HepG2 (cell line): ENCODE measurements around the gene EFCAB8. TPM values are rescaled to one million over a fixed set of nuclear protein-coding genes. Genes with fewer than 3 reads are reported as not detected.

Experiments used
- BHLHE40 ChIP-seq: IDR thresholded peaks from 2 replicates; pipeline ENCODE4 v1.6.1; 2011; ENCODE audit warnings: low read length, improper control_type of control experiment
- DR1 ChIP-seq: sonication (generic); formaldehyde crosslinking; IDR thresholded peaks from 2 replicates; pipeline ENCODE4 v1.8.0; 2021; ENCODE audit warnings: mild to moderate bottlenecking, missing genetic modification reagents, inconsistent platforms
- FOSL1 ChIP-seq: sonication (generic); formaldehyde crosslinking; IDR thresholded peaks from 2 replicates; pipeline ENCODE4 v1.9.0; 2021; ENCODE audit warnings: missing genetic modification reagents, borderline replicate concordance
- MEIS1 ChIP-seq: sonication (generic); formaldehyde crosslinking; IDR thresholded peaks from 2 replicates; pipeline ENCODE4 v1.9.0; 2021; ENCODE audit warnings: mild to moderate bottlenecking, missing genetic modification reagents, moderate library complexity, borderline replicate concordance
- MIER3 ChIP-seq: IDR thresholded peaks from 2 replicates; pipeline ENCODE4 v1.6.1; 2016; ENCODE audit warnings: missing compliant biosample characterization, borderline replicate concordance
- MYC ChIP-seq: sonication (generic); formaldehyde crosslinking; IDR thresholded peaks from 2 replicates; pipeline ENCODE4 v1.9.0; 2021; ENCODE audit warnings: missing genetic modification reagents, borderline replicate concordance
- PCBP2 ChIP-seq: fragments of 200-400 bp; formaldehyde crosslinking; optimal IDR thresholded peaks from 2 replicates; pipeline ENCODE3; 2018; ENCODE audit warnings: low read length, low read depth; ENCODE audit not compliant: poor library complexity, severe bottlenecking
- PHF21A ChIP-seq: sonication (generic); formaldehyde crosslinking; IDR thresholded peaks from 2 replicates; pipeline ENCODE4 v1.5.0; 2020; ENCODE audit warnings: mild to moderate bottlenecking, missing genetic modification reagents
- POLR2A ChIP-seq, 2 experiments: IDR thresholded peaks; 2 replicates each; pipeline ENCODE4 v1.6.1; 2011; ENCODE audit warnings: low read depth in 2 of 2, low read length in 2 of 2, mild to moderate bottlenecking in 1 of 2, moderate library complexity in 1 of 2; ENCODE audit not compliant: insufficient read depth in 1 of 2
- PRDM15 ChIP-seq: sonication (generic); formaldehyde crosslinking; IDR thresholded peaks from 2 replicates; pipeline ENCODE4 v1.4.0; 2020; ENCODE audit warnings: missing genetic modification reagents
- SMARCC2 ChIP-seq: fragments of 450-650 bp; IDR thresholded peaks from 2 replicates; pipeline ENCODE4 v1.6.1; 2017; ENCODE audit warnings: antibody characterized with exemption, mild to moderate bottlenecking
- TARDBP ChIP-seq: sonication (generic); formaldehyde crosslinking; IDR thresholded peaks from 2 replicates; pipeline ENCODE4 v1.8.0; 2022; ENCODE audit warnings: mild to moderate bottlenecking, missing genetic modification reagents
- TP53 ChIP-seq: sonication (generic); formaldehyde crosslinking; conservative IDR thresholded peaks from 2 replicates; pipeline ENCODE4 v1.4.0; 2020; ENCODE audit warnings: missing genetic modification reagents
- ZBTB3 ChIP-seq: sonication (generic); formaldehyde crosslinking; IDR thresholded peaks from 2 replicates; pipeline ENCODE4 v1.4.0; 2020; ENCODE audit warnings: low read depth, mild to moderate bottlenecking, moderate library complexity, missing genetic modification reagents, borderline replicate concordance
- ZNF207 ChIP-seq: fragments of 450-650 bp; IDR thresholded peaks from 2 replicates; pipeline ENCODE4 v1.6.1; 2016; ENCODE audit warnings: antibody characterized with exemption, borderline replicate concordance
- ZNF264 ChIP-seq: sonication (generic); formaldehyde crosslinking; IDR thresholded peaks from 2 replicates; pipeline ENCODE4 v1.4.0; 2020; ENCODE audit warnings: missing genetic modification reagents
- ZNF343 ChIP-seq: sonication (generic); formaldehyde crosslinking; IDR thresholded peaks from 2 replicates; pipeline ENCODE4 v1.4.0; 2020; ENCODE audit warnings: mild to moderate bottlenecking, missing genetic modification reagents
- ZNF7 ChIP-seq: IDR thresholded peaks from 2 replicates; pipeline ENCODE4 v1.6.1; 2016; ENCODE audit warnings: missing biosample characterization, missing genetic modification reagents
- ZNF776 ChIP-seq: sonication (generic); formaldehyde crosslinking; IDR thresholded peaks from 2 replicates; pipeline ENCODE4 v1.4.0; 2020; ENCODE audit warnings: mild to moderate bottlenecking, missing genetic modification reagents
- ZNF780A ChIP-seq: sonication (generic); formaldehyde crosslinking; IDR thresholded peaks from 2 replicates; pipeline ENCODE4 v1.8.0; 2022; ENCODE audit warnings: mild to moderate bottlenecking, missing genetic modification reagents, moderate library complexity
- polyA plus RNA-seq, 8 experiments: library from polyadenylated mRNA; depleted of rRNA in 3 of 8; stranded (reverse) in 7 of 8; unstranded in 1 of 8; fragments of >200 nt; fragmentation: Illumina TruSeq in 4 of 8; extraction: Trizol in 4 of 8; gene quantifications; 2 replicates each; pipeline versions ENCODE4 v1.2.1 to v1.2.3, GENCODE V29; 2011 to 2016; ENCODE audit warnings: low read depth in 4 of 8, missing spikeins in 1 of 8, mixed read lengths in 1 of 8; ENCODE audit not compliant: insufficient read depth in 1 of 8
- total RNA-seq, 5 experiments: library from RNA; depleted of rRNA; stranded (reverse); fragments of >200 nt; fragmentation: Illumina TruSeq; extraction: Trizol; gene quantifications; 2 replicates each; pipeline ENCODE4 v1.2.3, GENCODE V29; 2016; ENCODE audit warnings: low read depth in 1 of 5
- TF ChIP-seq, protein P1 (sequence below): sonication (generic); formaldehyde crosslinking; IDR thresholded peaks from 2 replicates; pipeline ENCODE4 v1.5.0; 2020; ENCODE audit warnings: missing genetic modification reagents, mild to moderate bottlenecking, borderline replicate concordance
- TF ChIP-seq, protein P2 (sequence below): sonication (generic); formaldehyde crosslinking; IDR thresholded peaks from 2 replicates; pipeline ENCODE4 v1.5.1; 2020; ENCODE audit warnings: mild to moderate bottlenecking, missing genetic modification reagents, borderline replicate concordance
- TF ChIP-seq, protein P3 (sequence below): sonication (generic); formaldehyde crosslinking; IDR thresholded peaks from 2 replicates; pipeline ENCODE4 v1.5.0; 2020; ENCODE audit warnings: missing genetic modification reagents, mild to moderate bottlenecking, borderline replicate concordance

Gene EFCAB8
- total and polyA plus RNA-seq, 2 of the 13 experiments (the other 11 are each of a cell fraction or from before 2014, with no cell fraction given) = 0.15 to 0.22 TPM

- TF ChIP-seq PRDM15 (CRISPR knock-in tag) = no peak; the same call in 1 of the 2 replicates
- TF ChIP-seq BHLHE40 = peak; percentile 43; the same call in 1 of the 2 replicates
- no peak for TF ChIP-seq ZNF7
- peak; percentile 10 to 47; a peak in 3 of 4 replicates for TF ChIP-seq POLR2A (IDR thresholded peaks at IDR 0.05; ENCODE audit: insufficient read depth in 1 of 2, low read depth in 2 of 2, low read length in 2 of 2)
- no peak for TF ChIP-seq ZNF207
- TF ChIP-seq SMARCC2 = no peak
- TF ChIP-seq MYC = peak; percentile 71
- TF ChIP-seq FOSL1 (CRISPR knock-in tag) = no peak
- TF ChIP-seq PCBP2 = no peak
- peak; percentile 53; the same call in 1 of the 2 replicates for TF ChIP-seq TARDBP (CRISPR knock-in tag)
- TF ChIP-seq, protein P1, sequence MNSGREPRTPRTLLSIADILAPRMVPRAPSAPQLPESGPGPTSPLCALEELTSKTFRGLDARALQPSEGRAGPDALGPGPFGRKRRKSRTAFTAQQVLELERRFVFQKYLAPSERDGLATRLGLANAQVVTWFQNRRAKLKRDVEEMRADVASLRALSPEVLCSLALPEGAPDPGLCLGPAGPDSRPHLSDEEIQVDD (CRISPR knock-in tag) = peak; percentile 18; the same call in 1 of the 2 replicates
- no peak; the same call in 1 of the 2 replicates for TF ChIP-seq ZNF780A (CRISPR knock-in tag)
- TF ChIP-seq, protein P2, sequence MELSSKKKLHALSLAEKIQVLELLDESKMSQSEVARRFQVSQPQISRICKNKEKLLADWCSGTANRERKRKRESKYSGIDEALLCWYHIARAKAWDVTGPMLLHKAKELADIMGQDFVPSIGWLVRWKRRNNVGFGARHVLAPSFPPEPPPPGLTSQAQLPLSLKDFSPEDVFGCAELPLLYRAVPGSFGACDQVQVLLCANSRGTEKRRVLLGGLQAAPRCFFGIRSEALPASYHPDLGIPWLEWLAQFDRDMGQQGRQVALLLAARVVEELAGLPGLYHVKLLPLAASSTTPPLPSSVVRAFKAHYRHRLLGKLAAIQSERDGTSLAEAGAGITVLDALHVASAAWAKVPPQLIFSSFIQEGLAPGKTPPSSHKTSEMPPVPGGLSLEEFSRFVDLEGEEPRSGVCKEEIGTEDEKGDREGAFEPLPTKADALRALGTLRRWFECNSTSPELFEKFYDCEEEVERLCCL (CRISPR knock-in tag) = peak; percentile 28; the same call in 1 of the 2 replicates
- TF ChIP-seq DR1 (CRISPR knock-in tag) = no peak
- TF ChIP-seq MIER3 (CRISPR knock-in tag) = 0 out of 2 replicates have a peak, but pooled peaks have one; percentile 27
- no peak for TF ChIP-seq ZBTB3 (CRISPR knock-in tag)
- TF ChIP-seq MEIS1 (CRISPR knock-in tag) = no peak
- TF ChIP-seq ZNF776 (CRISPR knock-in tag) = peak; percentile 70
- no peak for TF ChIP-seq PHF21A (CRISPR knock-in tag)
- peak; percentile 76; the same call in 1 of the 2 replicates for TF ChIP-seq TP53 (CRISPR knock-in tag)
- peak; percentile 84 for TF ChIP-seq ZNF264 (CRISPR knock-in tag)
- TF ChIP-seq, protein P3, sequence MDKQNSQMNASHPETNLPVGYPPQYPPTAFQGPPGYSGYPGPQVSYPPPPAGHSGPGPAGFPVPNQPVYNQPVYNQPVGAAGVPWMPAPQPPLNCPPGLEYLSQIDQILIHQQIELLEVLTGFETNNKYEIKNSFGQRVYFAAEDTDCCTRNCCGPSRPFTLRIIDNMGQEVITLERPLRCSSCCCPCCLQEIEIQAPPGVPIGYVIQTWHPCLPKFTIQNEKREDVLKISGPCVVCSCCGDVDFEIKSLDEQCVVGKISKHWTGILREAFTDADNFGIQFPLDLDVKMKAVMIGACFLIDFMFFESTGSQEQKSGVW (CRISPR knock-in tag) = no peak
- TF ChIP-seq ZNF343 = no peak
Measured at GRCh38 chr20:33008336-33009213, 149.9 kb downstream of the EFCAB8 start (continued).
